ENCODE results near the gene IGF1R.

The IGF1R gene

GRCh38 chr15:98650417-98651035 lies 2.2 kb downstream of the IGF1R start:
- peaks cover 33% of the 10 kb centered on the region for H3K27me3 ChIP-seq (ENCODE audit: control insufficient read depth, insufficient read depth, low read length)
- H3K4me1 ChIP-seq (ENCODE audit: control insufficient read depth, insufficient read depth, low read length) = peaks cover 5% of the 10 kb centered on the region
- H3K4me3 ChIP-seq (ENCODE audit: low read length) = peak overlapping the region; percentile 73
- peak overlapping the region; percentile 77 for H3K9ac ChIP-seq (ENCODE audit: low read length)
- no peaks in the 10 kb centered on the region for H3K9me3 ChIP-seq (ENCODE audit: control insufficient read depth, low read length)
- H3K36me3 ChIP-seq (ENCODE audit: control insufficient read depth, insufficient read depth, low read length) = no peaks in the 10 kb centered on the region

- Histone ChIP-seq H3K4me1 (ENCODE audit: control insufficient read depth, insufficient read depth, low read length) (peaks cover 5% of the 10 kb centered on the region), H3K27me3 (ENCODE audit: control insufficient read depth, insufficient read depth, low read length) (peaks cover 33% of the 10 kb centered on the region), H3K9me3 (ENCODE audit: control insufficient read depth, low read length) (no peaks in the 10 kb centered on the region), H3K9ac (ENCODE audit: low read length) (peak overlapping the region; percentile 77), H3K36me3 (ENCODE audit: control insufficient read depth, insufficient read depth, low read length) (no peaks in the 10 kb centered on the region), H3K4me3 (ENCODE audit: low read length) (peak overlapping the region; percentile 73)
Observed at GRCh38 chr15:98651036-98651481, 2.7 kb downstream of the IGF1R start.

GRCh38 chr15:98651581-98652220 lies 3.4 kb downstream of the IGF1R start:
- Histone ChIP-seq H3K4me3 (ENCODE audit: low read length) (no peak overlapping the region), H3K9ac (ENCODE audit: low read length) (peak overlapping the region; percentile 77), H3K27me3 (ENCODE audit: control insufficient read depth, insufficient read depth, low read length) (peaks cover 32% of the 10 kb centered on the region), H3K36me3 (ENCODE audit: control insufficient read depth, insufficient read depth, low read length) (no peaks in the 10 kb centered on the region), H3K9me3 (ENCODE audit: control insufficient read depth, low read length) (no peaks in the 10 kb centered on the region), H3K4me1 (ENCODE audit: control insufficient read depth, insufficient read depth, low read length) (peaks cover 5% of the 10 kb centered on the region)

GRCh38 chr15:98653686-98654085 lies 5.3 kb downstream of the IGF1R start:
- Histone ChIP-seq H3K4me3 (ENCODE audit: low read length) (no peak overlapping the region), H3K36me3 (ENCODE audit: control insufficient read depth, insufficient read depth, low read length) (no peaks in the 10 kb centered on the region), H3K27me3 (ENCODE audit: control insufficient read depth, insufficient read depth, low read length) (peaks cover 25% of the 10 kb centered on the region), H3K4me1 (ENCODE audit: control insufficient read depth, insufficient read depth, low read length) (peaks cover 5% of the 10 kb centered on the region), H3K9ac (ENCODE audit: low read length) (no peak overlapping the region), H3K9me3 (ENCODE audit: control insufficient read depth, low read length) (no peaks in the 10 kb centered on the region)

- Histone ChIP-seq H3K9me3 (ENCODE audit: control insufficient read depth, low read length) (no peaks in the 10 kb centered on the region), H3K4me3 (ENCODE audit: low read length) (no peak overlapping the region), H3K27me3 (ENCODE audit: control insufficient read depth, insufficient read depth, low read length) (peaks cover 21% of the 10 kb centered on the region), H3K9ac (ENCODE audit: low read length) (no peak overlapping the region), H3K36me3 (ENCODE audit: control insufficient read depth, insufficient read depth, low read length) (no peaks in the 10 kb centered on the region), H3K4me1 (ENCODE audit: control insufficient read depth, insufficient read depth, low read length) (peaks cover 10% of the 10 kb centered on the region)
Observed at GRCh38 chr15:98654790-98655360, 6.5 kb downstream of the IGF1R start.

GRCh38 chr15:98655732-98656131 lies 7.4 kb downstream of the IGF1R start:
- Histone ChIP-seq H3K27me3 (ENCODE audit: control insufficient read depth, insufficient read depth, low read length) (peaks cover 12% of the 10 kb centered on the region), H3K4me1 (ENCODE audit: control insufficient read depth, insufficient read depth, low read length) (peaks cover 5% of the 10 kb centered on the region), H3K9me3 (ENCODE audit: control insufficient read depth, low read length) (no peaks in the 10 kb centered on the region), H3K4me3 (ENCODE audit: low read length) (no peak overlapping the region), H3K9ac (ENCODE audit: low read length) (no peak overlapping the region), H3K36me3 (ENCODE audit: control insufficient read depth, insufficient read depth, low read length) (no peaks in the 10 kb centered on the region)

GRCh38 chr15:98657721-98658120 lies 9.4 kb downstream of the IGF1R start:
- Histone ChIP-seq H3K9ac (ENCODE audit: low read length) (no peak overlapping the region), H3K4me3 (ENCODE audit: low read length) (no peak overlapping the region), H3K9me3 (ENCODE audit: control insufficient read depth, low read length) (no peaks in the 10 kb centered on the region), H3K36me3 (ENCODE audit: control insufficient read depth, insufficient read depth, low read length) (no peaks in the 10 kb centered on the region), H3K4me1 (ENCODE audit: control insufficient read depth, insufficient read depth, low read length) (peaks cover 5% of the 10 kb centered on the region), H3K27me3 (ENCODE audit: control insufficient read depth, insufficient read depth, low read length) (no peaks in the 10 kb centered on the region)

GRCh38 chr15:98658831-98659699 lies 10.7 kb downstream of the IGF1R start:
- no peak overlapping the region for H3K4me3 ChIP-seq (ENCODE audit: low read length)
- no peaks in the 10 kb centered on the region for H3K27me3 ChIP-seq (ENCODE audit: control insufficient read depth, insufficient read depth, low read length)
- H3K9me3 ChIP-seq (ENCODE audit: control insufficient read depth, low read length) = no peaks in the 10 kb centered on the region
- no peaks in the 10 kb centered on the region for H3K36me3 ChIP-seq (ENCODE audit: control insufficient read depth, insufficient read depth, low read length)
- H3K9ac ChIP-seq (ENCODE audit: low read length) = no peak overlapping the region
- peaks cover 5% of the 10 kb centered on the region for H3K4me1 ChIP-seq (ENCODE audit: control insufficient read depth, insufficient read depth, low read length)

GRCh38 chr15:98660055-98660454 lies 11.7 kb downstream of the IGF1R start:
- H3K4me1 ChIP-seq (ENCODE audit: control insufficient read depth, insufficient read depth, low read length) = peaks cover 5% of the 10 kb centered on the region

GRCh38 chr15:98663045-98663444 lies 14.7 kb downstream of the IGF1R start:
- peaks cover 5% of the 10 kb centered on the region for H3K4me1 ChIP-seq (ENCODE audit: control insufficient read depth, insufficient read depth, low read length)
- no peak overlapping the region for H3K9ac ChIP-seq (ENCODE audit: low read length)
- no peaks in the 10 kb centered on the region for H3K27me3 ChIP-seq (ENCODE audit: control insufficient read depth, insufficient read depth, low read length)
- H3K9me3 ChIP-seq (ENCODE audit: control insufficient read depth, low read length) = no peaks in the 10 kb centered on the region
- H3K4me3 ChIP-seq (ENCODE audit: low read length) = no peak overlapping the region
- H3K36me3 ChIP-seq (ENCODE audit: control insufficient read depth, insufficient read depth, low read length) = no peaks in the 10 kb centered on the region

More at GRCh38 chr15:98660055-98660454, 11.7 kb downstream of the IGF1R start:
- H3K36me3 ChIP-seq (ENCODE audit: control insufficient read depth, insufficient read depth, low read length) = no peaks in the 10 kb centered on the region
- H3K27me3 ChIP-seq (ENCODE audit: control insufficient read depth, insufficient read depth, low read length) = no peaks in the 10 kb centered on the region
- H3K9me3 ChIP-seq (ENCODE audit: control insufficient read depth, low read length) = no peaks in the 10 kb centered on the region
- H3K9ac ChIP-seq (ENCODE audit: low read length) = no peak overlapping the region
- no peak overlapping the region for H3K4me3 ChIP-seq (ENCODE audit: low read length)

- Histone ChIP-seq H3K27me3 (ENCODE audit: control insufficient read depth, insufficient read depth, low read length) (no peaks in the 10 kb centered on the region), H3K36me3 (ENCODE audit: control insufficient read depth, insufficient read depth, low read length) (no peaks in the 10 kb centered on the region), H3K9ac (ENCODE audit: low read length) (no peak overlapping the region), H3K4me1 (ENCODE audit: control insufficient read depth, insufficient read depth, low read length) (peaks cover 5% of the 10 kb centered on the region), H3K9me3 (ENCODE audit: control insufficient read depth, low read length) (no peaks in the 10 kb centered on the region), H3K4me3 (ENCODE audit: low read length) (no peak overlapping the region)
Observed at GRCh38 chr15:98663606-98664005, 15.3 kb downstream of the IGF1R start.

GRCh38 chr15:98666441-98666840 lies 18.1 kb downstream of the IGF1R start:
- no peak overlapping the region for H3K4me3 ChIP-seq (ENCODE audit: low read length)

More at GRCh38 chr15:98666441-98666840, 18.1 kb downstream of the IGF1R start:
- Histone ChIP-seq H3K9me3 (ENCODE audit: control insufficient read depth, low read length) (no peaks in the 10 kb centered on the region), H3K9ac (ENCODE audit: low read length) (no peak overlapping the region), H3K27me3 (ENCODE audit: control insufficient read depth, insufficient read depth, low read length) (no peaks in the 10 kb centered on the region), H3K4me1 (ENCODE audit: control insufficient read depth, insufficient read depth, low read length) (peaks cover 17% of the 10 kb centered on the region), H3K36me3 (ENCODE audit: control insufficient read depth, insufficient read depth, low read length) (no peaks in the 10 kb centered on the region)
